GM19193 (cell line): ENCODE results near the gene CMTM8.

ENCODE experiments used
- POLR2A ChIP-seq: IDR thresholded peaks from 4 replicates; pipeline ENCODE4 v1.6.1; 2011; ENCODE audit not compliant: insufficient read depth, insufficient read length; ENCODE audit errors: extremely low read depth

The CMTM8 gene

DNA sequence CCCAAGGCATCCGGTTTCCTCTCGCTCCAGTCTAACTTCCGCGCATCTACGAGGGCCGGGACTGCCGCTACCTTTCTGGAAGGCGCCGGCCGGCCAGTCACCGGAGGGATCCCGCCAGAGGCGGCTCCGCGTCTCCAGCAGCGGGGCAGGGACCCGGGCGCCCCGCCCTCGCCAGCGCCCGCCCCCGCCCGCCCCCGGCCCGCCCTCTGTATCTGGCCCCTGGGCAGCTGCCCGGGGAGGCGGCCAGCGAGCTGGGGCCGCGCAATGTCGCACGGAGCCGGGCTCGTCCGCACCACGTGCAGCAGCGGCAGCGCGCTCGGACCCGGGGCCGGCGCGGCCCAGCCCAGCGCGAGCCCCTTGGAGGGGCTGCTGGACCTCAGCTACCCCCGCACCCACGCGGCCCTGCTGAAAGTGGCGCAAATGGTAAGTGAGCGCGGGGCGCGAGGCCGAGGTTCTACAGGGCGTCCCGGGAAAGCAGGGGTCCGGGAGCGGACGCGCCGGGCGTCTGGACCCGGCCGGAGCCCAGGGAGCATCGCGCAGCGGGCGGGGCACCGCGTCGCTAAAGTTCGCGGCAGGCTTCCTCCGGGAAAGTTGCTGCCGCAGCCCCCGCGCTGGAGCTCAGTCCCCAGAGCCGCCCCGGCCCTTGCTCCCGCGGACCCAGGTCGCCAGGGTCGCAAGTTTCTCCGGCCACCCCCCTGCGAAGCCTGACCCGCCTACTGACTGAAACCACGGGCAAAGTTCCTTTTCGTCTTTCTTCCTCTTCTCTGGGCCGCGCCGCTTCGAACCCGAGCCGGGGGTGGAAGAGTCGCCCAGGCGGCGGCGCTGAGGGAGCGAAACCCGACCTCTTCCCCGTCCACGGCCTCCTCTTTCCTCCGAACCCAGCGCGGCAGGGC, 153.4 kb downstream of the CMTM8 start, which contains the start of gene CMTM7:
CMTM7 (plus strand) TSS at position 211 of the 893 bp plus-strand sequence; CDS start at position 265, 54 bp downstream.
- no peak for TF ChIP-seq POLR2A

GRCh38 chr3:32392536-32393302, 154.2 kb downstream of the CMTM8 start:
- no peak for TF ChIP-seq POLR2A

GRCh38 chr3:32395496-32395895, 157.0 kb downstream of the CMTM8 start:
- no peak for TF ChIP-seq POLR2A

- TF ChIP-seq POLR2A = no peak
These were observed 159.5 kb downstream of the CMTM8 start for GRCh38 chr3:32397941-32398340.

- TF ChIP-seq POLR2A = no peak
These were observed 160.1 kb downstream of the CMTM8 start for GRCh38 chr3:32398531-32398930.

- TF ChIP-seq POLR2A = no peak
These were observed 160.6 kb downstream of the CMTM8 start for GRCh38 chr3:32399030-32399620.

GRCh38 chr3:32401126-32401525, 162.6 kb downstream of the CMTM8 start:
- no peak for TF ChIP-seq POLR2A

GRCh38 chr3:32401556-32402081, 163.1 kb downstream of the CMTM8 start:
- peak; percentile 40 for TF ChIP-seq POLR2A

- TF ChIP-seq POLR2A = no peak
These were observed 165.2 kb downstream of the CMTM8 start for GRCh38 chr3:32403663-32404062.

- no peak for TF ChIP-seq POLR2A
These were observed 166.2 kb downstream of the CMTM8 start for GRCh38 chr3:32404714-32405113.

GRCh38 chr3:32405155-32405554, 166.7 kb downstream of the CMTM8 start:
- TF ChIP-seq POLR2A = no peak

DNA sequence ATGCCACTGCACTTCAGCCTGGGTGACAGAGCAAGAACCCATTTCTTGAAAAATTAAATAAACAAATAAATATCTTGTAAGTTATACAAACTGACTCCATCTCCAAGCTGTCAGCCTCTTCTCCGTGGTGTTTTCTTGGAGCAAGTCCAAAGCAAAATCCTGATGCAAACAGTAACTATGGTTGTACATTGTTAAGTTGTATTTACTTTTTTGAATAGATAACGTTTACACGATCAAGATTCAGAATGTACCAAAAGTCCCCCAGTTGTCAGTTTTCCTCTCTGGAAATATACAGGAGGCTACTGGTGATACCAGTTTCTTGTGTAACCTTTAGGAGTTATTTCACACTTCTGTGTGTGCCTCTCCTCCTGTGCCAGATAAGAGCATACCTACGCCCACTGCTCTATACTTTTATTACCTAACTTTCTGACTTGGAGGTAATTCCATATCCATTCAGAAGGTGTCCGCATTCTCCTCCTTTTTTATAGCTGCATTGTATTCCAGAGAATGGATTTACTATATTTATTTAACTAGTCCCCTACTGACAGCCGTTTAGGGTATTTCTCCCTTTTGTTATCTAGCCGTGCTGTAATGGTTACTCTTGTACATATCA, 167.3 kb downstream of the CMTM8 start:
- no peak for TF ChIP-seq POLR2A

GRCh38 chr3:32406486-32407408, 168.3 kb downstream of the CMTM8 start:
- TF ChIP-seq POLR2A = no peak
